ENCODE results near the gene CAPN6. TPM values are rescaled to one million over a fixed set of nuclear protein-coding genes. Genes with fewer than 3 reads are reported as not detected.

The CAPN6 gene
- total RNA-seq, 4 donors from 2014 or later = 0.16 to 0.57 (median 0.17) TPM; not detected in 1

GRCh38 chrX:111207851-111208250 lies 62.4 kb downstream of the CAPN6 start:
- TF ChIP-seq, protein P1, sequence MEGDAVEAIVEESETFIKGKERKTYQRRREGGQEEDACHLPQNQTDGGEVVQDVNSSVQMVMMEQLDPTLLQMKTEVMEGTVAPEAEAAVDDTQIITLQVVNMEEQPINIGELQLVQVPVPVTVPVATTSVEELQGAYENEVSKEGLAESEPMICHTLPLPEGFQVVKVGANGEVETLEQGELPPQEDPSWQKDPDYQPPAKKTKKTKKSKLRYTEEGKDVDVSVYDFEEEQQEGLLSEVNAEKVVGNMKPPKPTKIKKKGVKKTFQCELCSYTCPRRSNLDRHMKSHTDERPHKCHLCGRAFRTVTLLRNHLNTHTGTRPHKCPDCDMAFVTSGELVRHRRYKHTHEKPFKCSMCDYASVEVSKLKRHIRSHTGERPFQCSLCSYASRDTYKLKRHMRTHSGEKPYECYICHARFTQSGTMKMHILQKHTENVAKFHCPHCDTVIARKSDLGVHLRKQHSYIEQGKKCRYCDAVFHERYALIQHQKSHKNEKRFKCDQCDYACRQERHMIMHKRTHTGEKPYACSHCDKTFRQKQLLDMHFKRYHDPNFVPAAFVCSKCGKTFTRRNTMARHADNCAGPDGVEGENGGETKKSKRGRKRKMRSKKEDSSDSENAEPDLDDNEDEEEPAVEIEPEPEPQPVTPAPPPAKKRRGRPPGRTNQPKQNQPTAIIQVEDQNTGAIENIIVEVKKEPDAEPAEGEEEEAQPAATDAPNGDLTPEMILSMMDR (IDR thresholded peaks at IDR 0.05; ENCODE audit: low read depth) = no peak

DNA sequence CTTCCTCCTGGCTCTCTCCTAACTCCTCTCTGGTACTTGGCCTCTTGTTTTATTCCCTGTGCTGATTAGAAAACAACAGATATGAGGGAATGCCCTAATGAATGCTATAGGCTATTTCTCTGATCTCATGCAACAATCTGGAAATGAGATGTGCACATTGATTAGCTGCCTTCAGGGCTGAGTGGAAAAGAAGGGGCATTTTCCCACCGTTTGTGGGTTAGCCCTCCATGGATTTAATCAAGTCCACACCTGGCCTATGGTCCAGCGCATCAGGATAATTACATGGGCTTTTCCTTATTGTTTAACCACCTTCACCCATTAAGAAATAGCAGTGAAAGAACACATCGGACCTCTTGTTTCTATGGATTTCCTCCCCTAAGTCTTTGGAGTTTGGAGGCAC lies 70.0 kb downstream of the CAPN6 start:
- TF ChIP-seq, protein P1 (IDR thresholded peaks at IDR 0.05; ENCODE audit: low read depth) = no peak

- TF ChIP-seq, protein P1 (IDR thresholded peaks at IDR 0.05; ENCODE audit: low read depth) = no peak
Observed at GRCh38 chrX:111199505-111199904, 70.8 kb downstream of the CAPN6 start.

Other genes with a start within 250 kb of the CAPN6 start
- 1 to 10 TPM in 3 of 4 donors, under 1 TPM in 1; 0.57 to 2.7 (median 1.8) TPM for gene PAK3, start 174.3 kb downstream of the CAPN6 start, total RNA-seq
- gene DCX, start 141.7 kb upstream of the CAPN6 start, total RNA-seq = not detected
- not detected for gene SERTM2, start 241.2 kb upstream of the CAPN6 start, total RNA-seq

All from subcutaneous adipose tissue (tissue), 4 donors.